Gastrocnemius medialis (tissue), 4 donors: ENCODE measurements around the gene UNC13B. TPM values are rescaled to one million over a fixed set of nuclear protein-coding genes. Genes with fewer than 3 reads are reported as not detected.

Source experiments
- ATAC-seq, 2 donors: fragments of 150-250 bp; one replicate each; pipeline ENCODE4 v1.9.1; 2016
- DNase-seq, 2 donors: peaks; one replicate each; pipeline ENCODE4 v3.0.0-alpha.2; 2019
- H3K27ac ChIP-seq, 4 donors: fragments of 200-600 bp; sonication (generic); 1 replicate in 1 of 4; 2 replicates in 3 of 4; pipeline ENCODE4 v1.5.1; 2016 to 2018; ENCODE audit warnings: mild to moderate bottlenecking in 2 of 4, moderate library complexity in 1 of 4
- H3K27me3 ChIP-seq, 3 donors: fragments of 200-600 bp; sonication (generic) in 2 of 3; 1 replicate in 1 of 3; 2 replicates in 2 of 3; pipeline versions ENCODE4 v1.5.1 to v1.6.0; 2016 to 2019; ENCODE audit warnings: mild to moderate bottlenecking in 1 of 3, moderate library complexity in 1 of 3
- H3K36me3 ChIP-seq, 2 donors: fragments of 200-600 bp; sonication (generic) in 1 of 2; one replicate each; pipeline ENCODE4 v1.5.1; 2017 to 2018
- H3K4me1 ChIP-seq, 2 donors: fragments of 200-600 bp; sonication (generic) in 1 of 2; one replicate each; pipeline ENCODE4 v1.5.1; 2016 to 2017; ENCODE audit warnings: mild to moderate bottlenecking in 2 of 2
- H3K4me3 ChIP-seq, 4 donors: fragments of 200-600 bp; sonication (generic) in 3 of 4; 1 replicate in 1 of 4; 2 replicates in 3 of 4; pipeline ENCODE4 v1.5.1; 2016 to 2019; ENCODE audit warnings: mild to moderate bottlenecking in 2 of 4
- H3K9me3 ChIP-seq, 3 donors: fragments of 200-600 bp; sonication (generic) in 2 of 3; 1 replicate in 1 of 3; 2 replicates in 2 of 3; pipeline ENCODE4 v1.5.1; 2016 to 2019
- POLR2A ChIP-seq, 2 donors: fragments of 450-650 bp; IDR thresholded peaks; one replicate each; pipeline ENCODE4 v1.6.1; 2017; ENCODE audit warnings: antibody characterized with exemption in 2 of 2, mild to moderate bottlenecking in 2 of 2, moderate library complexity in 2 of 2
- in situ Hi-C, 4 donors: fragments of 200-750 bp; cut with MboI; loops; one replicate each; pipeline versions ENCODE4 v1.15.0 to v1.8.0; 2017; ENCODE audit warnings: low sequenced_read_pairs in 4 of 4
- intact Hi-C: fragments of 100-400 bp; cut with DNase I; formaldehyde crosslinking; loops from one replicate; pipeline ENCODE4 v1.15.1; 2023; ENCODE audit warnings: low total_unique reads
- total RNA-seq, 4 donors: library from RNA; depleted of rRNA; stranded (reverse); fragments of >200 nt; gene quantifications; one replicate each; pipeline versions ENCODE4 v1.1.0 to v1.2.3, GENCODE V29; 2016
- TF ChIP-seq, protein P1 (sequence below), 5 experiments: fragments of 450-650 bp in 3 of 5; fragments of 200-600 bp in 2 of 5; sonication (generic) in 2 of 5; IDR thresholded peaks in 4 of 5; conservative IDR thresholded peaks in 1 of 5; 1 replicate in 4 of 5; 2 replicates in 1 of 5; pipeline ENCODE4 v1.5.1; 2016 to 2019; ENCODE audit warnings: antibody characterized with exemption in 5 of 5, mild to moderate bottlenecking in 3 of 5, moderate library complexity in 3 of 5

Gene UNC13B
- total RNA-seq, result 10 to 100 TPM in 2 of 4 donors, 1 to 10 TPM in 2; 7.5 to 17.5 (median 13.1) TPM

DNA sequence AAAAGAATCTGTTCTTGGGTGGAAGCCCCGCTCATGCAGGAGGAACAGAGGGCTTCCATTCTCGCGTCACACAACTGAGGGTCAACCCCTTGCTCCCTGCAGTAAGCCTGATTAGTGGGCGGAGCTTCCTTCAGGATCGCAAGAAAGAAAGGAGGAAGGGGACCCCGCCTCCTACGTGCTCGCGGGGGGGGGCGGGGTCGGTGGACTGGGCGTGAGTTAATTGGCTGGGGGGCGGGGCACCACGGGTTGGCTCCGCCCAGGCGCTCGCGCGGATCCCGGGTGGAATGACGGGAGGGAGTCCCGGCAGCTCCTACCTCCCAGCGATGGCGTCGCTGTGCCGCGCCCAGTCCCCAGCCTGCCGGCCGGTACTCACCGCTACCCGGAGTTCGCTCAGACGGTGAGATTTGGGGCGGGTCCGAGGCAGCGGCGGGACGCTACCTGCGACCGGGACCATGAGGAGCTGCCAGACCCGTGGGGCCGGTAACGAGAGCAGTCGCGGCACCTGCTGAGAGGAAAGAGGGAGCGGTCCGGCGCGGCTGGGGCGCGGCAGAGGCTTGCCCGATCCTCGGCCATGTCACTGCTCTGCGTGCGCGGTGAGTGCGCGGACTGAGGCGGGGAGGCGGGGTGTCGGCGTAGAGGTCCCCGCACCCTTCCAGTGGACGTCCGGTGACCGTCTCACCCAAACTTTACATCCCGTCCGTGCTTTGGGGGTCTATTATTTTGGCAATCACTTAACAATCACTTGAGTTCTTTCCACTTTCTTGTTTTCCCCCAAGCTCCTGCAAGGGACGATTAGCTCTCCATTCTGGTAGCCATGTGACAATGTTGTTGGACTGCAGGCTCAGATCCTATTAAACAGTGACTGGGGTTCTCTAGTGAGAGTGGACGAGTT is at the start of gene UNC13B:
UNC13B (plus strand) TSS at position 297 of the 892 bp plus-strand sequence; CDS start at position 572, 275 bp downstream.
- peak within 1 kb of the TSS; percentile 77 to 93 (median 86) for H3K4me3 ChIP-seq
- H3K4me1 ChIP-seq, result peaks cover 23 to 35% of the 10 kb centered on the region in 2 donors
- peak; percentile 94 to 96 for DNase-seq
- H3K27ac ChIP-seq, result peak within 1 kb of the TSS; percentile 92 to 99 (median 96)
- no peaks in the 10 kb centered on the region for H3K9me3 ChIP-seq
- intact Hi-C loops, result loop anchor here (1.0 to 5.0 kb wide), 4 partner anchors 46 to 215 kb away; no protein-coding TSS in a partner anchor
- peak; percentile 91 to 93 for ATAC-seq
- no peaks in the 10 kb centered on the region for H3K27me3 ChIP-seq
- TF ChIP-seq, protein P1, sequence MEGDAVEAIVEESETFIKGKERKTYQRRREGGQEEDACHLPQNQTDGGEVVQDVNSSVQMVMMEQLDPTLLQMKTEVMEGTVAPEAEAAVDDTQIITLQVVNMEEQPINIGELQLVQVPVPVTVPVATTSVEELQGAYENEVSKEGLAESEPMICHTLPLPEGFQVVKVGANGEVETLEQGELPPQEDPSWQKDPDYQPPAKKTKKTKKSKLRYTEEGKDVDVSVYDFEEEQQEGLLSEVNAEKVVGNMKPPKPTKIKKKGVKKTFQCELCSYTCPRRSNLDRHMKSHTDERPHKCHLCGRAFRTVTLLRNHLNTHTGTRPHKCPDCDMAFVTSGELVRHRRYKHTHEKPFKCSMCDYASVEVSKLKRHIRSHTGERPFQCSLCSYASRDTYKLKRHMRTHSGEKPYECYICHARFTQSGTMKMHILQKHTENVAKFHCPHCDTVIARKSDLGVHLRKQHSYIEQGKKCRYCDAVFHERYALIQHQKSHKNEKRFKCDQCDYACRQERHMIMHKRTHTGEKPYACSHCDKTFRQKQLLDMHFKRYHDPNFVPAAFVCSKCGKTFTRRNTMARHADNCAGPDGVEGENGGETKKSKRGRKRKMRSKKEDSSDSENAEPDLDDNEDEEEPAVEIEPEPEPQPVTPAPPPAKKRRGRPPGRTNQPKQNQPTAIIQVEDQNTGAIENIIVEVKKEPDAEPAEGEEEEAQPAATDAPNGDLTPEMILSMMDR (IDR thresholded peaks at IDR 0.05 in 4 of 5, conservative IDR thresholded peaks at IDR 0.05 in 1 of 5), result peak in 3 of 5 experiments; percentile 12 to 32 (median 31)
- TF ChIP-seq POLR2A (IDR thresholded peaks at IDR 0.05), result peak; percentile 76 to 91
- no peaks in the 10 kb centered on the region for H3K36me3 ChIP-seq
- in situ Hi-C loops, result loop anchor here in 1 of 4 donors (5.0 kb wide), 1 partner anchor 45 kb away; the partner anchor contains the start of gene ATOSB

DNA sequence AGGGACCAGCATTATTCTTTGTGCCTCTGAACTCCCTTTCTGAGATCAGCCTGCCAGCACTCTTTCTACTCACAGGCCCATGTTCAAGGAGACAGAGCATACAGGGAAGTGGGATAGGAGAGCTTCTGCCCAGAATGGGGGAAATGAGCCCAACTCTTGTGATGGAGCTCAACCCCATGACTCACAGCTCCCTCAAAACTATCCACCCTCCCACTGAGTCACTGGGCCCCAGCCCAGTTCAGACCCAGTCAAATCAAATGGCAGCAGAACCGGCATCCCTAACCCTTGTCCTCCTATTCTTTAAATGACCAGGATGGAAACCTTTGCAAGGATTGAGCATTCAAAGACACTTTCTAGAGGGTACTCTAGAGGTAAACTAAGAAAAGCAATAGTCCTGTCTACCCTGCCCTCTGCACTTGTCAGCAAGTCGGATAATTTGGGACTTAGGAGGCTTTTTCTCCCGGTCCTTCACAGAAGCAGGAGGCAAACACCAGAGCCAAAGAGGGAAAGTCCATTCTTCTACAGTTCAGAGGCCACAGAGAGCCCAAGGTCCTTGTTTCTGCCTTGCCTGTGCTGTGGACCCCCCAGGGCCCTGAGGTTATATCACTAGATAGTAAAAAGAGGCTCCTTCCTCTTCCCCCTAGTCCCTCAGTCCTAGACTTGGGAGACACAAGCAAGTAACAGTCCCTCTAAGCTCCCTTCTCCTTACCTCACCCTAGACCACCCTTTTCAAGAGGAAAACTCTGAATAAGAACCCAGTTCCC is 49.4 kb upstream of the UNC13B start:
- DNase-seq, result no peak
- no peaks in the 10 kb centered on the region for H3K27me3 ChIP-seq
- peaks cover 30 to 38% of the 10 kb centered on the region in 2 donors for H3K4me1 ChIP-seq
- peak overlapping the region in 1 of 4 donors; percentile 90 for H3K4me3 ChIP-seq
- H3K9me3 ChIP-seq, result no peaks in the 10 kb centered on the region
- TF ChIP-seq, protein P1 (IDR thresholded peaks at IDR 0.05 in 4 of 5, conservative IDR thresholded peaks at IDR 0.05 in 1 of 5), result no peak
- TF ChIP-seq POLR2A (IDR thresholded peaks at IDR 0.05), result no peak
- peak overlapping the region; percentile 83 to 96 (median 88) for H3K27ac ChIP-seq
- in situ Hi-C loops (loop anchor here in 2 of 4 donors (10.0 to 25.0 kb wide), 2 partner anchors 442 to 450 kb away; a partner anchor contains a TSS), intact Hi-C loops (loop anchor here (10.0 kb wide), 3 partner anchors 252 to 702 kb away; partner anchors contain the start of genes DNAI1, FAM219A, HINT2 and SPAG8)
- ATAC-seq, result no peak
- H3K36me3 ChIP-seq, result peaks cover 0 to 11% of the 10 kb centered on the region in 2 donors

DNA sequence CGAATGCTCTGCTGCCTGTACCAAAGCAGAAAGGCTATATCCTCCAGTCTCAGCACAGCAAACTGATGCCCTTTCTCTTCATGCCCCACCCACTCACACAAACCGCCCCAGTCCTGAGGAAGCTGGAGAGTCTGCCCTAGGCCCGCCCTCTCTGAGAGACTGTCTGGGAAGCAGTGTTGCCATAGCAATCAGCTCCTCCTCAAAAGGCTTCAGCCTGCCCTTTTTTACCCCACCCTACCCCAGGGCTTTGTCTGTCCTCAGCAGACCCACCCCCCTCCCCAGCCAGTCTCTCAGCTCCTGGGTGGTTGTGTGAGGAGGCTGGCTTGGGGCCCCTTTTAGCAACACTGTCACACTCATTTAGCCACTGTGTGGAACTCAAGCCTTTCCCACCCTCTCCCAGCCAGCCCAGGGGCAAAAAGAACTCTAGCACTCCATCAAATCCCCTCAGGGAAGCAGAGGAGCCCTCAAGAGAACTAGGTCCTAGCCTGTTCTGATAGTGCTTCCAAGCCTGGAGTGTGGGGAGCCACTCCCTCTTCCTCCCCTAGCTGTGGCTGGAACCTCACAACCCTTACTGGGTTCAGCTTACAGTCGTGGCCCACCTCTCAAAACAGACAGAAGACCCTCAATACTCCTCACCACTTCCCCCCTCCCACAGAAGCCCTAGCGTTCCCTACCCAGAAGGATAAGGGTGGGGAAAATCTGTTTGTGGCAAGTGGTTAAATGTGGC is 47.5 kb upstream of the UNC13B start:
- Histone ChIP-seq H3K4me3 (peak overlapping the region; percentile 58 to 73 (median 68)), H3K27ac (peak overlapping the region; percentile 83 to 92 (median 84)), H3K27me3 (no peaks in the 10 kb centered on the region), H3K9me3 (no peaks in the 10 kb centered on the region), H3K4me1 (peaks cover 30 to 38% of the 10 kb centered on the region in 2 donors), H3K36me3 (no peaks in the 10 kb centered on the region)
- in situ Hi-C loops (loop anchor here in 2 of 4 donors (10.0 to 25.0 kb wide), 2 partner anchors 441 to 448 kb away; a partner anchor contains a TSS), intact Hi-C loops (loop anchor here (10.0 kb wide), 3 partner anchors 251 to 701 kb away; partner anchors contain the start of genes DNAI1, FAM219A, HINT2 and SPAG8)
- ATAC-seq (no peak), DNase-seq (peak; percentile 57 to 69)
- TF ChIP-seq, protein P1 (IDR thresholded peaks at IDR 0.05 in 4 of 5, conservative IDR thresholded peaks at IDR 0.05 in 1 of 5), result no peak
- TF ChIP-seq POLR2A (IDR thresholded peaks at IDR 0.05), result no peak
